ENCODE data around the gene SLC35D2.

GRCh38 chr9:96323169-96323568 lies 60.3 kb downstream of the SLC35D2 start:
- TF ChIP-seq CTCF (conservative IDR thresholded peaks at IDR 0.05 in 1 of 2, IDR thresholded peaks at IDR 0.05 in 1 of 2; ENCODE audit: low read depth in 1 of 2, low read length in 2 of 2) (no peak), EZH2 (IDR thresholded peaks at IDR 0.05; ENCODE audit: low read length, missing control alignments) (no peak)
